Left ventricle myocardium inferior (tissue), 1 donor: ENCODE results near the gene VSIG8. TPM values are rescaled to one million over a fixed set of nuclear protein-coding genes. Genes with fewer than 3 reads are reported as not detected.

Experiments used
- DNase-seq: peaks from one replicate; pipeline ENCODE4 v3.0.0-alpha.2; 2020
- H3K27ac ChIP-seq: fragments of 200-600 bp; replicated peaks from 2 replicates; pipeline ENCODE4 v1.8.0; 2021
- H3K27me3 ChIP-seq: fragments of 200-600 bp; 2 replicates; pipeline ENCODE4 v1.8.0; 2021; ENCODE audit warnings: low read depth
- H3K36me3 ChIP-seq: fragments of 200-600 bp; 2 replicates; pipeline ENCODE4 v1.8.0; 2021
- H3K4me1 ChIP-seq: fragments of 200-600 bp; 2 replicates; pipeline ENCODE4 v1.8.0; 2021
- H3K4me3 ChIP-seq: fragments of 200-600 bp; 2 replicates; pipeline ENCODE4 v1.8.0; 2021; ENCODE audit warnings: mild to moderate bottlenecking, moderate library complexity
- H3K9me3 ChIP-seq: fragments of 200-600 bp; replicated peaks from 2 replicates; pipeline ENCODE4 v1.8.0; 2021
- CTCF ChIP-seq: fragments of 200-600 bp; IDR thresholded peaks from 2 replicates; pipeline ENCODE4 v1.8.0; 2021; ENCODE audit warnings: antibody characterized with exemption, mild to moderate bottlenecking, borderline replicate concordance
- intact Hi-C: fragments of 100-400 bp; cut with micrococcal nuclease; formaldehyde crosslinking; loops from one replicate; pipeline ENCODE4 v1.11.0; 2022
- total RNA-seq: library from RNA; stranded (reverse); fragmentation: NEBNext Ultra II Directional; extraction: Animal tissue kit (Norgen Biotek cat#: 25700); gene quantifications from one replicate; pipeline ENCODE4 v1.2.1, GENCODE V29; 2021
- donor health status: DM: no; HTN: yes; CAD: no; lungs with severe emphysema.

Gene VSIG8
- total RNA-seq, 1 donor from 2014 or later: not detected

DNA sequence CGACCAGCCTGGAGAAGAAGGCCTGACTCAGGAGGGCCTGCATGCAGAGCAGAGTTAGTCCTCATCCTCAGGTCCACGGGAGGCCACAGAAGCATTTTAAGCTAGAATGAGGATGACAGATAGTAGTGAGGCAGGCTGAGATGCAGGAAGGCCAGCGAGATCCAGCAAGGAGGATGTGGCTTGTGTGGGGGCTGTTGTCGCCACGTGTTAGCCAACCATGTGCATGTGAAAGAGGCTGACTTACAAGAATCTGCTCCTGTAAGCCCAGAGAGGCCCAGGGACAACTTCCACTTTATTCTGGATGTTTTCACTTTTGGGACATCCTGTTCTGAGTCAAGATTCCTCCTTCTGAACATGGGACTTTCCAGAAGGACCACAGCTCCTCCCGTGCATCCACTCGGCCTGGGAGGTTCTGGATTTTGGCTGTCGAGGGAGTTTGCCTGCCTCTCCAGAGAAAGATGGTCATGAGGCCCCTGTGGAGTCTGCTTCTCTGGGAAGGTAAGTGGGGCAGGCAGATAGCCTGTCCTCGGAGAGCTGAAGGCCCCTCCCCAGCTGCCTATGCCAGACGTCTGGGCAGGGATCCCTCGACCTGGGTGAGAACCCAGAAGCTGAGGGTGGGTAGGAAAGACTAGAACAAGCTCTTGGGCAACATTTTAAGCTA, 35.9 kb downstream of the VSIG8 start, which contains the start of gene SLAMF8:
Gene SLAMF8 (plus strand): TSS at position 433 of the 661 bp plus-strand sequence. CDS start 26 bp downstream, at position 459.
- Histone ChIP-seq H3K27me3 (peaks cover 28% of the 10 kb centered on the region), H3K4me1 (peaks cover 8% of the 10 kb centered on the region)

DNA sequence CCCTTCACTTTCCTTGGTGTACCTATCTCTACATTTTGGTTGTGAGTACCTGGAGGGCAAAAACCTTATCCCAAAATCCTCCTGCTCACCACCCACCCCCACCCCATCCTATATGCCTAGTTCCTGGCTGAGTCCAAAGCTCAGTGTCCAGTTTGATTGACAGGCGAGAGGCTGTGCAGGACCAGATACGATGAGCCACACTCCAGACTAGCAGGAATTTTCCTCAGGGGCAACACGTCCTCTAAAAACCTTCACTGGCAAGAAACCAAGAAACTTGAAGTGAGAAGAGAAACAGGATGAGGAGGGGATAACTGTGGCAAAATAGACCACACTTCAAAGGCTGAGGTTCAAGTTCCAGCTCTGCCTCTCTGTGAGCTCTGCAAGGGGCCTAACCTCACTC, 36.9 kb downstream of the VSIG8 start:
- no peak for DNase-seq
- intact Hi-C loops: no loop called here
- Histone ChIP-seq H3K27me3 (peaks cover 35% of the 10 kb centered on the region), H3K4me1 (peaks cover 8% of the 10 kb centered on the region), H3K9me3 (no peaks in the 10 kb centered on the region), H3K27ac (no peak overlapping the region), H3K4me3 (no peak overlapping the region), H3K36me3 (no peaks in the 10 kb centered on the region)
- TF ChIP-seq CTCF: no peak

More for the DNA sequence above, 35.9 kb downstream of the VSIG8 start, which contains the start of gene SLAMF8:
- H3K27ac ChIP-seq: peak within 1 kb of the TSS; percentile 4
- H3K36me3 ChIP-seq: no peaks in the 10 kb centered on the region
- DNase-seq: peak; percentile 36
- peak within 1 kb of the TSS; percentile 19 for H3K4me3 ChIP-seq
- TF ChIP-seq CTCF: no peak
- no peaks in the 10 kb centered on the region for H3K9me3 ChIP-seq
- intact Hi-C loops: no loop called here

DNA sequence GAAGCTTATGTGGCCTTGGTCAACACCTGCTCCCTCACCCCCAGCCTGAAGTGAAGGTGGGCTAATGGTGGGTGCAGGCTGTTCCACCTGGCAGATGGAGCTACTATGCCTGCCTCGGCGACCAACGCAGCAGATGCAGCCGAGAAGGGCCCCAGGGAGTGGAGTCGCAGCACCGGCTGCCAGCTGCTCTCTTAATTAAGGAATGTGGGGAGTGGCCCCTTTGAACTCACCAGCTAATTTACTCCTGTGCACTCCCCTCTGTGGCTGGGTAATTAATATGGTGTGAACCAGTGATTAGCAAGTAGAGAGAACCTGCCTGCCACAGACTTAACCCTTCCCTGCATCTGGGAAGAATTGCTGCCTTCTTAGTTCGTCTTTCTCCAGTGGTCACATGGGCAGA, 39.1 kb downstream of the VSIG8 start:
- no peaks in the 10 kb centered on the region for H3K36me3 ChIP-seq
- no peak for DNase-seq
- H3K4me1 ChIP-seq: no peaks in the 10 kb centered on the region
- TF ChIP-seq CTCF: no peak
- H3K27ac ChIP-seq: no peak overlapping the region
- intact Hi-C loops: no loop called here
- no peaks in the 10 kb centered on the region for H3K9me3 ChIP-seq
- no peak overlapping the region for H3K4me3 ChIP-seq
- H3K27me3 ChIP-seq: peaks cover 35% of the 10 kb centered on the region

DNA sequence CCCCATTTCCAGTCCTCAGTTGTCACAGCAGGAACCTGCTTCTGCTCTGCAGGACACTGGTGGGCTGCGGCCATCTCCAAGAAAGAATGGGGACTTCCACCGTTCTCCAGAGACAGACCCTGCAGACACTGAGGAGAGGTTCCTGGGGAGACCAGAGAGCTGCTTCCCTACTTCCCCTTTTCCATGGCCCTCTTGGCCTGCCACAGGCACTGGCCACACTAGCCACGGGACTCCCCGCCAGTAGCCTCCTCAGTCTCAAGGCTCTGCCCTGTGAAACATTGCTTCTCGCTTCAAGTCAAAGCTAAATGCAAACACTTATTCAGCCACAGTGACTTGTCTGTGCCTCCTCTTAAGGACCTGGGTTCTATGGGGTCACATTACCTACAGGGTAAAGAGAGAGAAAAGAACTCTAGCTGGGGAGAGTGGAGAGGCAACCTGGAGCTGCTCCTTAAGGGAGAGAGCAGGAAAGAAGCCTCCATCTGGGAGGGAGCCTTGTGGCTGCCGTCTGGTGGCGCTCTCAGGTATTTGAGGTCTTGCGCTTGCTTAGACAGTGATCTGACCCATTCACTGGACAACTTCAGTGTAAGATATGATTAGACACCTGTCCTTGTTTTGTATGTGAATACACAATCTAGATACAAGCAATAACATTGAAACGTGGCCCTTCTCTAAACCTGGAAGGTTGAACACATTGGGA, 41.1 kb downstream of the VSIG8 start:
- intact Hi-C loops: no loop called here
- TF ChIP-seq CTCF: no peak
- no peak for DNase-seq
- Histone ChIP-seq H3K27ac (no peak overlapping the region), H3K27me3 (peaks cover 35% of the 10 kb centered on the region), H3K9me3 (no peaks in the 10 kb centered on the region), H3K36me3 (no peaks in the 10 kb centered on the region), H3K4me3 (no peak overlapping the region), H3K4me1 (no peaks in the 10 kb centered on the region)

DNA sequence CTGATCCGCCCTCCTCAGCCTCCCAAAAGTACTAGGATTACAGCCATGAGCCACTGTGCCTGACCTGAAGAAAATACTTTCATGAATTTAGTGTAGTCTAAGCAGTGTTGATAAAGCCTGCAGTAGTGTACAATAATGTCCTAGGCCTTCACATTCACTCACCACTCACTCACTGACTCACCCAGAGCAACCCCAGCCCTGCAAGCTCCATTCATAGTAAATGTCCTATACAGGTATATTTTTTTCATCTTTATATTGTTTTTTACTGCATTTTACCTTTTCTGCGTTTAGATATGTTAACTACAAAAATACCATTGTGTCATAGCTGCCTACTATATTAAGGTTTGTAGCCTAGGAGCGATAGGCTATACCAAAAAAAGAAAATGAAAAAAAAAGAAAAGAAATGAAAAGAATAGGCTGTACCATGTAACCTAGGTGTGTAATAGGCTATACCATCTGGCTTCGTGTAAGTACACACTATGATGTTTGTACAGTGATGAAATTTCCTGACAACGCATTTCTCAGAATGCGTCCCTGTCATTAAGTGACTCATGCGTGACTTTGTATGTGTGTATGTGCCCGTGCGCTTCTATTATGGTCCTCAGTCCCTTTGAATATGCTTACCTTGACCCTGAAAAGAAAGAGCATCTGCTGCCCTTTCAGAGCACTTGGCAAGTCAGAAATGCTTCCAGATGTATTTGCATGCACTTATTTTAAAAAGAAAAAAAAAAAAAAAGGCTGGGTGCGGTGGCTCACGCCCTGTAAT, 45.0 kb downstream of the VSIG8 start:
- DNase-seq: no peak
- Histone ChIP-seq H3K4me1 (no peaks in the 10 kb centered on the region), H3K36me3 (no peaks in the 10 kb centered on the region), H3K27me3 (peaks cover 17% of the 10 kb centered on the region), H3K9me3 (no peaks in the 10 kb centered on the region), H3K4me3 (no peak overlapping the region), H3K27ac (no peak overlapping the region)
- intact Hi-C loops: no loop called here
- TF ChIP-seq CTCF: no peak
